GM23338 (cell line): ENCODE measurements around the gene ARSD. TPM values are rescaled to one million over a fixed set of nuclear protein-coding genes. Genes with fewer than 3 reads are reported as not detected.

Experiments used
- ATAC-seq: fragments of 200-7000 bp; cut with Tn5 transposase; 3 replicates; pipeline ENCODE4 v1.9.1; 2020
- DNase-seq: peaks from one replicate; pipeline ENCODE4 v3.0.0-alpha.2; 2015; ENCODE audit warnings: low spot score
- H2AFZ ChIP-seq: fragments of 200-600 bp; sonication (generic); 2 replicates; pipeline ENCODE4 v1.8.0; 2016; ENCODE audit warnings: antibody characterized with exemption, mild to moderate bottlenecking, moderate library complexity
- H3F3A ChIP-seq: fragments of 200-600 bp; sonication (generic); replicated peaks from 2 replicates; pipeline ENCODE4 v1.8.0; 2017; ENCODE audit warnings: antibody characterized with exemption, mixed run types, low read depth
- H3K27ac ChIP-seq: fragments of 200-600 bp; sonication (generic); 2 replicates; pipeline ENCODE4 v1.6.1; 2016; ENCODE audit warnings: low read depth
- H3K27me3 ChIP-seq: fragments of 200-600 bp; sonication (generic); 2 replicates; pipeline ENCODE4 v1.8.0; 2016; ENCODE audit warnings: mild to moderate bottlenecking, mixed run types, moderate library complexity; ENCODE audit not compliant: insufficient read depth
- H3K36me3 ChIP-seq: fragments of 200-600 bp; sonication (generic); 2 replicates; pipeline ENCODE4 v1.8.0; 2016; ENCODE audit warnings: mild to moderate bottlenecking; ENCODE audit not compliant: insufficient read depth
- H3K4me1 ChIP-seq: fragments of 200-600 bp; sonication (generic); 2 replicates; pipeline ENCODE4 v1.8.0; 2016; ENCODE audit warnings: mild to moderate bottlenecking, moderate library complexity; ENCODE audit not compliant: insufficient read depth
- H3K4me2 ChIP-seq: fragments of 200-600 bp; sonication (generic); 2 replicates; pipeline ENCODE4 v1.7.1; 2017; ENCODE audit warnings: mixed run types
- H3K4me3 ChIP-seq: fragments of 200-600 bp; sonication (generic); 2 replicates; pipeline ENCODE4 v1.6.1; 2016; ENCODE audit warnings: mixed run types
- H3K79me2 ChIP-seq: fragments of 200-600 bp; sonication (generic); replicated peaks from 2 replicates; pipeline ENCODE4 v1.8.0; 2017; ENCODE audit warnings: mild to moderate bottlenecking; ENCODE audit not compliant: insufficient read depth
- H3K9me2 ChIP-seq: fragments of 200-600 bp; sonication (generic); 2 replicates; pipeline ENCODE4 v1.8.0; 2017; ENCODE audit not compliant: insufficient read depth
- H4K20me1 ChIP-seq: fragments of 200-600 bp; sonication (generic); replicated peaks from 2 replicates; pipeline ENCODE4 v1.8.0; 2017; ENCODE audit warnings: mild to moderate bottlenecking; ENCODE audit not compliant: insufficient read depth
- H3K27ac Mint-ChIP-seq: 2 replicates; pipeline ENCODE4 v1.8.0; 2020; ENCODE audit warnings: inconsistent platforms, mild to moderate bottlenecking, moderate library complexity, mixed read lengths
- H3K27me3 Mint-ChIP-seq: 3 replicates; pipeline ENCODE4 v1.8.0; 2022; ENCODE audit warnings: low read depth, mild to moderate bottlenecking, moderate library complexity, mixed read lengths, inconsistent platforms; ENCODE audit not compliant: insufficient read depth, poor library complexity
- H3K36me3 Mint-ChIP-seq: 3 replicates; pipeline ENCODE4 v1.8.0; 2021; ENCODE audit warnings: low read depth, mild to moderate bottlenecking, inconsistent platforms, moderate library complexity, mixed read lengths
- H3K4me1 Mint-ChIP-seq: 3 replicates; pipeline ENCODE4 v1.8.0; 2020; ENCODE audit warnings: mild to moderate bottlenecking, inconsistent platforms, mixed read lengths
- H3K4me3 Mint-ChIP-seq: 3 replicates; pipeline ENCODE4 v1.8.0; 2021; ENCODE audit warnings: moderate library complexity, mild to moderate bottlenecking, inconsistent platforms, mixed read lengths
- H3K9me3 Mint-ChIP-seq: 3 replicates; pipeline ENCODE4 v1.8.0; 2020; ENCODE audit warnings: moderate library complexity, mild to moderate bottlenecking, inconsistent platforms, mixed read lengths
- CREB1 ChIP-seq: fragments of 250-450 bp; sonication (Bioruptor Pico); IDR thresholded peaks from 2 replicates; pipeline ENCODE4 v1.5.0; 2020; ENCODE audit warnings: low read depth, mild to moderate bottlenecking, moderate library complexity
- CTCF ChIP-seq, 2 experiments: fragments of 200-600 bp in 1 of 2; sonication (generic) in 1 of 2; conservative IDR thresholded peaks; 2 replicates each; pipeline versions ENCODE4 v1.5.1 to v1.6.1; 2016 to 2017; ENCODE audit warnings: antibody characterized with exemption in 2 of 2, low read depth in 2 of 2, mild to moderate bottlenecking in 2 of 2, moderate library complexity in 1 of 2
- ETS1 ChIP-seq: IDR thresholded peaks from 2 replicates; pipeline ENCODE4 v1.6.1; 2016; ENCODE audit warnings: antibody characterized with exemption
- EZH2 ChIP-seq: fragments of 200-600 bp; sonication (generic); IDR thresholded peaks from one replicate; pipeline ENCODE4 v1.8.0; 2017; ENCODE audit warnings: antibody characterized with exemption, mild to moderate bottlenecking, low read depth; ENCODE audit not compliant: unreplicated experiment
- EZH2phosphoT487 ChIP-seq: fragments of 200-600 bp; sonication (generic); IDR thresholded peaks from one replicate; pipeline ENCODE4 v1.8.1; 2018; ENCODE audit warnings: antibody characterized with exemption; ENCODE audit not compliant: unreplicated experiment
- JUNB ChIP-seq: IDR thresholded peaks from one replicate; pipeline ENCODE4 v1.6.1; 2016; ENCODE audit warnings: antibody characterized with exemption; ENCODE audit not compliant: unreplicated experiment
- NANOG ChIP-seq: IDR thresholded peaks from 2 replicates; pipeline ENCODE4 v1.6.1; 2016; ENCODE audit warnings: antibody characterized with exemption, borderline replicate concordance
- POLR2AphosphoS5 ChIP-seq: IDR thresholded peaks from 2 replicates; pipeline ENCODE4 v1.6.1; 2016; ENCODE audit warnings: antibody characterized with exemption, low read depth
- REST ChIP-seq: IDR thresholded peaks from one replicate; pipeline ENCODE4 v1.6.1; 2018; ENCODE audit warnings: antibody characterized with exemption; ENCODE audit not compliant: unreplicated experiment
- STAT1 ChIP-seq: IDR thresholded peaks from one replicate; pipeline ENCODE4 v1.6.1; 2016; ENCODE audit warnings: antibody characterized with exemption; ENCODE audit not compliant: unreplicated experiment
- ZNF114 ChIP-seq: fragments of 250-450 bp; sonication (Bioruptor Pico); IDR thresholded peaks from 2 replicates; pipeline ENCODE4 v1.5.0; 2020; ENCODE audit warnings: mild to moderate bottlenecking, moderate library complexity
- polyA plus RNA-seq: library from polyadenylated mRNA; unstranded; fragments of >200 nt; fragmentation: Nextera tagmentation; extraction: Ambion mirVana; gene quantifications from 2 replicates; pipeline ENCODE4 v1.2.1, GENCODE V29; 2016
- total RNA-seq: library from RNA; depleted of rRNA; stranded (reverse); fragments of >200 nt; shearing (Covaris generic); gene quantifications from 2 replicates; pipeline ENCODE4 v1.2.3, GENCODE V29; 2014

Gene ARSD
- total and polyA plus RNA-seq, 2 experiments from 2014 or later = 1.3 to 1.7 TPM

GRCh38 chrX:2921193-2921592 lies 7.9 kb downstream of the ARSD start:
- H3K4me3 ChIP-seq = no peak overlapping the region
- Mint-ChIP-seq H3K4me1 (no peaks in the 10 kb centered on the region), H3K36me3 (peaks cover 20% of the 10 kb centered on the region), H3K9me3 (peaks cover 4% of the 10 kb centered on the region), H3K4me3 (no peak overlapping the region), H3K27me3 (no peaks in the 10 kb centered on the region), H3K27ac (no peak overlapping the region)
- ATAC-seq (no peak), DNase-seq (no peak)
- no peak overlapping the region for H3K27ac ChIP-seq
- H3K27me3 ChIP-seq = no peaks in the 10 kb centered on the region
- no peaks in the 10 kb centered on the region for H3K79me2 ChIP-seq
- H3K4me1 ChIP-seq = no peaks in the 10 kb centered on the region
- no peaks in the 10 kb centered on the region for H3K9me2 ChIP-seq
- no peaks in the 10 kb centered on the region for H3K36me3 ChIP-seq
- no peaks in the 10 kb centered on the region for H3F3A ChIP-seq
- TF ChIP-seq CREB1 (CRISPR knock-in tag) (no peak), STAT1 (no peak), EZH2phosphoT487 (no peak), EZH2 (no peak), POLR2AphosphoS5 (no peak)
- H3K4me2 ChIP-seq = no peak overlapping the region
- H4K20me1 ChIP-seq = no peaks in the 10 kb centered on the region
- H2AFZ ChIP-seq = no peak overlapping the region

- DNase-seq = no peak
- Histone ChIP-seq H3K27me3 (no peaks in the 10 kb centered on the region), H2AFZ (no peak overlapping the region), H3K79me2 (no peaks in the 10 kb centered on the region), H3F3A (no peaks in the 10 kb centered on the region), H3K27ac (no peak overlapping the region), H3K4me1 (peaks cover 11% of the 10 kb centered on the region; the same call in 1 of the 2 replicates), H4K20me1 (no peaks in the 10 kb centered on the region), H3K4me2 (no peak overlapping the region), H3K36me3 (no peaks in the 10 kb centered on the region), H3K9me2 (no peaks in the 10 kb centered on the region), H3K4me3 (no peak overlapping the region)
- peaks cover 31% of the 10 kb centered on the region for H3K36me3 Mint-ChIP-seq
- H3K27me3 Mint-ChIP-seq = no peaks in the 10 kb centered on the region
- H3K9me3 Mint-ChIP-seq = peaks cover 4% of the 10 kb centered on the region
- no peak overlapping the region for H3K27ac Mint-ChIP-seq
- H3K4me3 Mint-ChIP-seq = no peak overlapping the region
- ATAC-seq = no peak
- H3K4me1 Mint-ChIP-seq = peaks cover 12% of the 10 kb centered on the region
- TF ChIP-seq ETS1 (no peak), CTCF (conservative IDR thresholded peaks at IDR 0.05; ENCODE audit: low read depth in 2 of 2) (no peak), REST (no peak), EZH2 (no peak), CREB1 (CRISPR knock-in tag) (no peak), POLR2AphosphoS5 (no peak), NANOG (no peak), ZNF114 (no peak), JUNB (no peak)
Measured at GRCh38 chrX:2917767-2918166, 11.4 kb downstream of the ARSD start.
